Upper lobe of right lung (tissue), 1 donor: ENCODE measurements around the gene MAN1C1. TPM values are rescaled to one million over a fixed set of nuclear protein-coding genes. Genes with fewer than 3 reads are reported as not detected.

Experiments used
- ATAC-seq: fragments of 200-7000 bp; cut with Tn5 transposase; one replicate; pipeline ENCODE4 v1.9.1; 2020; ENCODE audit warnings: mild to moderate bottlenecking, moderate library complexity
- DNase-seq: peaks from one replicate; pipeline ENCODE4 v3.0.0-alpha.2; 2020
- H3K27ac ChIP-seq: fragments of 200-600 bp; one replicate; pipeline ENCODE4 v1.8.0; 2022
- H3K27me3 ChIP-seq: fragments of 200-600 bp; one replicate; pipeline ENCODE4 v1.8.0; 2022; ENCODE audit warnings: mild to moderate bottlenecking
- H3K36me3 ChIP-seq: fragments of 200-600 bp; one replicate; pipeline ENCODE4 v1.8.0; 2022
- H3K4me1 ChIP-seq: fragments of 200-600 bp; one replicate; pipeline ENCODE4 v1.8.0; 2022
- H3K4me3 ChIP-seq: fragments of 200-600 bp; one replicate; pipeline ENCODE4 v1.8.0; 2022; ENCODE audit warnings: mild to moderate bottlenecking
- H3K9me3 ChIP-seq: fragments of 200-600 bp; one replicate; pipeline ENCODE4 v1.8.0; 2022
- intact Hi-C: fragments of 100-400 bp; cut with DNase I; formaldehyde crosslinking; loops from one replicate; pipeline ENCODE4 v1.11.0; 2022
- total RNA-seq: library from RNA; stranded (reverse); fragmentation: NEBNext Ultra II Directional; extraction: Animal tissue kit (Norgen Biotek cat#: 25700); gene quantifications from one replicate; pipeline ENCODE4 v1.2.1, GENCODE V29; 2021
- TF ChIP-seq, protein P1 (sequence below): fragments of 200-600 bp; IDR thresholded peaks from one replicate; pipeline ENCODE4 v1.8.0; 2022; ENCODE audit warnings: antibody characterized with exemption
- donor health status: DM: no; HTN: yes; CAD: no; lungs with severe emphysema.

The MAN1C1 gene
- total RNA-seq, 1 donor from 2014 or later, result 19.7 TPM

DNA sequence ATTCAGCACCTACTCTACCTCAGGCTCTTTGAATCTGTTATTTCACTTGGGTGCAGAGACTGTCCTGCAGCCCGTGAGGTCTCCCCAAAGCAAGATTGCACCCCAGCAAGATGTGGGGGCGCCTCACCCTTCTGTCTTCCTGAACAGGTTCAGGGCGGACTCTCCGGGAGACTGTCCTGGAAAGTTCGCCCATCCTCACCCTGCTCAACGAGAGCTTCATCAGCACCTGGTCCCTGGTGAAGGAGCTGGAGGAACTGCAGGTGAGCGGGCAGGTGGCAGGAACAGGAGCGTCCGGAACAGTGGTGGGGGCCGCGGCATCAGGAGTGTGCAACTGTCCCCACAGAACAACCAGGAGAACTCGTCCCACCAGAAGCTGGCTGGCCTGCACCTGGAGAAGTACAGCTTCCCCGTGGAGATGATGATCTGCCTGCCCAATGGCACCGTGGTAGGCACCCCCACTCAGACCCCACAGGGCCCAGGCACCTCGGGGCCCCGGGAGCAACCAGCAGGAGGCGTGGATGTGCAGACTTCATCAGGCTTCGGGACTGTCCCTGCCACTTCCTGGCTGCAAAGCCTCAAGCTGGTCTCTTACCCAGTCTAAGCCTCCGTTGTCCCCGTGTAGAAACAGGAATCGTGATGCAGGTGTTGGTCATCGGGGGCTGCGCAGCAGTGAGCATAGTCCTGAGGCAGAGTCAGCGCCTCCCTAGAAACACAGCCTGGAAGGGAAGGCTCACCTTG, 197.3 kb downstream of the MAN1C1 start:
- Histone ChIP-seq H3K4me3 (no peak overlapping the region), H3K9me3 (no peaks in the 10 kb centered on the region), H3K27ac (no peak overlapping the region), H3K36me3 (peaks cover 53% of the 10 kb centered on the region), H3K27me3 (no peaks in the 10 kb centered on the region), H3K4me1 (peaks cover 23% of the 10 kb centered on the region)
- ATAC-seq (no peak), DNase-seq (peak; percentile 54)
- TF ChIP-seq, protein P1, sequence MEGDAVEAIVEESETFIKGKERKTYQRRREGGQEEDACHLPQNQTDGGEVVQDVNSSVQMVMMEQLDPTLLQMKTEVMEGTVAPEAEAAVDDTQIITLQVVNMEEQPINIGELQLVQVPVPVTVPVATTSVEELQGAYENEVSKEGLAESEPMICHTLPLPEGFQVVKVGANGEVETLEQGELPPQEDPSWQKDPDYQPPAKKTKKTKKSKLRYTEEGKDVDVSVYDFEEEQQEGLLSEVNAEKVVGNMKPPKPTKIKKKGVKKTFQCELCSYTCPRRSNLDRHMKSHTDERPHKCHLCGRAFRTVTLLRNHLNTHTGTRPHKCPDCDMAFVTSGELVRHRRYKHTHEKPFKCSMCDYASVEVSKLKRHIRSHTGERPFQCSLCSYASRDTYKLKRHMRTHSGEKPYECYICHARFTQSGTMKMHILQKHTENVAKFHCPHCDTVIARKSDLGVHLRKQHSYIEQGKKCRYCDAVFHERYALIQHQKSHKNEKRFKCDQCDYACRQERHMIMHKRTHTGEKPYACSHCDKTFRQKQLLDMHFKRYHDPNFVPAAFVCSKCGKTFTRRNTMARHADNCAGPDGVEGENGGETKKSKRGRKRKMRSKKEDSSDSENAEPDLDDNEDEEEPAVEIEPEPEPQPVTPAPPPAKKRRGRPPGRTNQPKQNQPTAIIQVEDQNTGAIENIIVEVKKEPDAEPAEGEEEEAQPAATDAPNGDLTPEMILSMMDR, result no peak
- intact Hi-C loops, result no loop called here

DNA sequence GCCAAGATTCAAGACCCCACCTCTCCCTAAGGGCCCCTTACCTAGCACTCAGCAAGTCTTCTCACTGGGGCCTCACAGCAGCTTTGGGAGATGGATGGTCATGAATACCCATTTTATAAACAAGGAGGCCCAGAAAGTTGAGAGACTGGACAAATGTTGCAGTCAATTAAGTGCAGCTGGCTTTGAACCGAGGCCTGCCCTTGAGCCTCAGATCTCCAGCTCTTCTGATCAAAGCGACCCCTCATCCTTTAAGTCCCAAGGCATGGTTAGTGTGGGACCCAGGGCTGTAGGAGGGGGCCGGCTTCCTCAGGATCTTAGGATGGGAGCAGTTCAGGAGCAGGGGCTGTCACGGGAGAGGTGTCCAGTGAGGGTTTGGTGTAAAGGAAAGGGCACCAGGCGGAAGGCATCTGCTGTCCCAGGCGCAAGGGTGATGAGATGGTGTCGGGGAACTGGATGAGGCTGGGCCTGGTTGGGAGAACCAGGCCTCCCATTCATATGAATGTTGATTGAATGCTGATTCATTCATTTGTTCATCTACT, 198.0 kb downstream of the MAN1C1 start:
- H3K4me3 ChIP-seq, result no peak overlapping the region
- peaks cover 47% of the 10 kb centered on the region for H3K36me3 ChIP-seq
- H3K27ac ChIP-seq, result no peak overlapping the region
- DNase-seq (peak; percentile 42), ATAC-seq (no peak)
- TF ChIP-seq, protein P1, result no peak
- intact Hi-C loops, result no loop called here
- H3K9me3 ChIP-seq, result no peaks in the 10 kb centered on the region
- no peaks in the 10 kb centered on the region for H3K27me3 ChIP-seq
- H3K4me1 ChIP-seq, result peaks cover 26% of the 10 kb centered on the region

DNA sequence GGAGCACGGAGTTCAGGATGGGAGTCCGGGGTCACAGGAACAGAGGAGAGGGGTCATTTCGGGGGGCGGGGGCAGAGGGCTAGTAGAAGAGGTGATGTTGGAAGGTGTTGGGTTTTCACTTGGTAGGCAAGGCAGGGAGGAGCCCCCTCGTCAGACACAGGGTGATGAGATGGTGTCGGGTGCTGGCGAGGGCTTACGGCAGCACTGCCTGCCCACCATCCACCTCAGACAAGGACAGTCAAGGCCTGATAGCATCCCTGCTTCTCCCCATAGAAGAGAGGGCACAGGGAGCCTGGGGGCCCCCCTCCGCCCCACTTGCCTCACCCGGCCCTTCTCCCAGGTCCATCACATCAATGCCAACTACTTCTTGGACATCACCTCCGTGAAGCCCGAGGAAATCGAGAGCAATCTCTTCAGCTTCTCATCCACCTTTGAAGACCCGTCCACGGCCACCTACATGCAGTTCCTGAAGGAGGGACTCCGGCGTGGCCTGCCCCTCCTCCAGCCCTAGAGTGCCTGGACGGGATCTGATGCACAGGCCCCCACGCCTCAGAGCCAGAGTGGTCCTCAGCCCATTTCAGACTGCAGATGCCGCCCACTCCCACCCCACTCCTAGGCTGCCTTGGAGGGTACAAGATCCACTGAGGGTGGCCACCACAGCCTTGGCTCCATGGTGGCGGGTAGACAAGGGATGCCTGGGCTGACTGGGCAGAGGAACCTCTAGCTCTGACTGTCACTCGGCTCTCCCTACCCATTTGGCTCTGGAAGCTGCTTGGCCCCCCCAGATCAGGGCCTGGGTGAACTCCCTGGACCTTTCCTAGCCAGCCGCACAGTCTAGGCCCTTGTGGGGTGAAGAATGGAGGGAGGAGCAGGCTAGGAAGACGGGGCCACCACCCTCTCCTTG, 198.9 kb downstream of the MAN1C1 start:
- H3K27ac ChIP-seq, result no peak overlapping the region
- H3K4me1 ChIP-seq, result peaks cover 22% of the 10 kb centered on the region
- no peak overlapping the region for H3K4me3 ChIP-seq
- DNase-seq, result peak; percentile 64
- no peak for ATAC-seq
- H3K9me3 ChIP-seq, result no peaks in the 10 kb centered on the region
- intact Hi-C loops, result no loop called here
- TF ChIP-seq, protein P1, result no peak
- no peaks in the 10 kb centered on the region for H3K27me3 ChIP-seq
- peaks cover 47% of the 10 kb centered on the region for H3K36me3 ChIP-seq

DNA sequence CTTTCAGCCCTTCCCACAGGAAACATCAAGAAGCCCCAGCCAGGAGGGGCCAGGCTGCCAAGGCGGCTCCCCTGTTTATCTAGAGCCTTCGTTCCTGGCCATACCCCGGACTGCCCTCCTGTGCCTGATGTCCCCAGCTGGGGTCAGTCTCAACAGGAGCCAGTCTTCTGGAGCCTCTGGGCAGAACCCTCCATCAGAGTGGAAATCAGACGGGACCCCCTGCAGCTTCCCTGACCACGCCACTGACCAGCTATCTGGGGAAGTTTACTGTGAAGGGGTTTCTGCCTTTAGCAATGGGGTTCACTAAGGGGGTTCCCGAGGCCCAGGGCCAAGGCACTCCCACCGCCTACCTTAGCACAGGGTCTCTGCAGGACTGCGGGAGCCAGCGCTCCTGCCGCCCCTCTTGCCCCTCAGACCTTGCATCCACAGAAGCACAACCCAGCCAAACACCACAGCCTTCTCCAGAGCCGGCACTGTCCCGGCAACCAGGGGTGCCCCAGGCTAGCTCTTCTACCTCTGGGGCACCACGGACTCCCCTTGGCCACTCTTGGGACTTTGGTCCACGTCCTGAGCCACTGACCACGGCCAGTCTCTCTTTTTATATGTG, 199.6 kb downstream of the MAN1C1 start:
- TF ChIP-seq, protein P1, result no peak
- Histone ChIP-seq H3K27me3 (no peaks in the 10 kb centered on the region), H3K4me3 (no peak overlapping the region), H3K9me3 (no peaks in the 10 kb centered on the region), H3K27ac (no peak overlapping the region), H3K4me1 (peaks cover 21% of the 10 kb centered on the region), H3K36me3 (peaks cover 46% of the 10 kb centered on the region)
- ATAC-seq (no peak), DNase-seq (peak; percentile 58)
- intact Hi-C loops, result no loop called here

DNA sequence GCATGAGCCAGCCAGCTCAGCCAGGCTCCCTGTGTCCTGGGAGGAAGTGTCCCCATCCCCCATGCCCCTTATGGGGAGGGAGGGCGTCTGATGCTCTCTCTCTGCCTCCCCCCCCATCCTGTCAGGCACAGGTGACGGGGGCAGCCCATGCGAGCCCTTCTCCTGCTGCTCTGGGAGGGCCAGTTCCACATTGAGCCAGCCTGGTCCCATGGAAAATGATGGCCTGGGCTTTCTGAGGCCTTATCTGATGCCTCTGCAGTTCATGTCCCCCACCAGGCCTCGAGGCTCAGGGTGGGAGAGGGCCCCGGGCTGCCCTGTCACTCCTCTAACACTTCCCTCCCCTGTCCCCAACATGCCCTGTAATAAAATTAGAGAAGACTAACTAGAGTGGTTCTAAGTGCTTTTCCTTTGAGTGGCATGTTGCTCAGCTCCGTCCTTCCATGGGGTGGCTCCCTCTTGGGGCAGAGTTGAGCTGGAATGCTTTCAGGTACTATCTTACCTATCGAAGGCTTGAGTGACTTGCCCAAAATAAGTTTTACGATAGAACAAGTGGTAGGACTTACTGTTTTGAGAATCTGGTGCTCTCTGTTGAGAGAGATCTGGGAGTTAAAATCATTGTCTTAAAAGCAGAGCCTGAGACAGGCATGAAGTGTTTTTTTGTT, 201.4 kb downstream of the MAN1C1 start:
- TF ChIP-seq, protein P1, result no peak
- no peak overlapping the region for H3K4me3 ChIP-seq
- DNase-seq (peak; percentile 57), ATAC-seq (no peak)
- no peaks in the 10 kb centered on the region for H3K9me3 ChIP-seq
- H3K27ac ChIP-seq, result peak overlapping the region; percentile 89
- intact Hi-C loops, result no loop called here
- peaks cover 33% of the 10 kb centered on the region for H3K36me3 ChIP-seq
- peaks cover 30% of the 10 kb centered on the region for H3K4me1 ChIP-seq
- H3K27me3 ChIP-seq, result no peaks in the 10 kb centered on the region
